DND-41 (cell line): ENCODE measurements around the gene ARSJ.

Experiments used
- ATAC-seq: fragments of 200-7000 bp; cut with Tn5 transposase; 3 replicates; pipeline ENCODE4 v1.9.1; 2021; ENCODE audit warnings: low read depth; ENCODE audit not compliant: insufficient read depth
- DNase-seq: peaks from one replicate; pipeline ENCODE4 v3.0.0-alpha.2; 2020
- H2AFZ ChIP-seq: 2 replicates; pipeline ENCODE4 v1.6.0; 2012; ENCODE audit warnings: low read depth, low read length
- H3K27ac ChIP-seq: 2 replicates; pipeline ENCODE4 v1.5.1; 2012; ENCODE audit warnings: low read length, inconsistent platforms
- H3K27me3 ChIP-seq: fragments of 200-600 bp; sonication (generic); 2 replicates; pipeline ENCODE4 v1.6.0; 2012; ENCODE audit warnings: low read length, mild to moderate bottlenecking, inconsistent platforms; ENCODE audit not compliant: insufficient read depth, poor library complexity
- H3K36me3 ChIP-seq: 2 replicates; pipeline ENCODE4 v1.5.1; 2012; ENCODE audit warnings: low read length, inconsistent platforms; ENCODE audit not compliant: insufficient read depth
- H3K4me1 ChIP-seq: 2 replicates; pipeline ENCODE4 v1.5.1; 2012; ENCODE audit warnings: mild to moderate bottlenecking, low read length; ENCODE audit not compliant: insufficient read depth
- H3K4me2 ChIP-seq: 2 replicates; pipeline ENCODE4 v1.6.0; 2012; ENCODE audit warnings: mild to moderate bottlenecking, moderate library complexity, low read length, inconsistent platforms; ENCODE audit not compliant: insufficient read depth
- H3K4me3 ChIP-seq, 2 experiments: fragments of 200-600 bp in 1 of 2; shearing (Covaris generic) in 1 of 2; 2 replicates each; pipeline ENCODE4 v1.5.1; 2012 to 2016; ENCODE audit warnings: inconsistent platforms in 2 of 2, low read length in 2 of 2, mild to moderate bottlenecking in 2 of 2, low read depth in 1 of 2, moderate library complexity in 1 of 2
- H3K79me2 ChIP-seq: 2 replicates; pipeline ENCODE4 v1.6.0; 2012; ENCODE audit warnings: low read length, inconsistent platforms; ENCODE audit not compliant: insufficient read depth
- H3K9ac ChIP-seq: 2 replicates; pipeline ENCODE4 v1.6.0; 2012; ENCODE audit warnings: low read depth, mild to moderate bottlenecking, inconsistent platforms, low read length, moderate library complexity
- H3K9me3 ChIP-seq: 2 replicates; pipeline ENCODE4 v1.5.1; 2012; ENCODE audit warnings: low read length, moderate library complexity, mild to moderate bottlenecking, inconsistent platforms; ENCODE audit not compliant: insufficient read depth, severe bottlenecking
- H4K20me1 ChIP-seq: 2 replicates; pipeline ENCODE4 v1.6.0; 2012; ENCODE audit warnings: low read length; ENCODE audit not compliant: insufficient read depth
- CTCF ChIP-seq: IDR thresholded peaks from 2 replicates; pipeline ENCODE4 v1.5.1; 2012; ENCODE audit warnings: borderline replicate concordance, low read length, moderate library complexity, mild to moderate bottlenecking; ENCODE audit not compliant: poor library complexity, severe bottlenecking; ENCODE audit errors: extremely low read depth
- EZH2 ChIP-seq: IDR thresholded peaks from 3 replicates; pipeline ENCODE4 v1.6.1; 2012; ENCODE audit warnings: borderline replicate concordance, low read depth, mild to moderate bottlenecking, moderate library complexity, low read length, inconsistent platforms; ENCODE audit not compliant: severe bottlenecking

Gene ARSJ

GRCh38 chr4:113990886-113991285, 11.4 kb upstream of the ARSJ start:
- Histone ChIP-seq H3K36me3 (no peaks in the 10 kb centered on the region), H3K4me1 (no peaks in the 10 kb centered on the region), H4K20me1 (no peaks in the 10 kb centered on the region), H3K9me3 (no peaks in the 10 kb centered on the region), H3K79me2 (no peaks in the 10 kb centered on the region), H3K27ac (no peak overlapping the region), H3K9ac (no peak overlapping the region), H2AFZ (no peak overlapping the region), H3K27me3 (no peaks in the 10 kb centered on the region), H3K4me2 (no peak overlapping the region), H3K4me3 (no peak overlapping the region)
- TF ChIP-seq CTCF (no peak), EZH2 (no peak)
- no peak for ATAC-seq
- DNase-seq: no peak

GRCh38 chr4:113987382-113987941, 8.0 kb upstream of the ARSJ start:
- Histone ChIP-seq H3K9ac (no peak overlapping the region), H3K79me2 (no peaks in the 10 kb centered on the region), H3K27me3 (no peaks in the 10 kb centered on the region), H3K27ac (no peak overlapping the region), H3K36me3 (no peaks in the 10 kb centered on the region), H3K4me2 (no peak overlapping the region), H3K4me3 (no peak overlapping the region), H3K9me3 (no peaks in the 10 kb centered on the region), H2AFZ (no peak overlapping the region), H3K4me1 (no peaks in the 10 kb centered on the region), H4K20me1 (no peaks in the 10 kb centered on the region)
- ATAC-seq (no peak), DNase-seq (no peak)
- TF ChIP-seq CTCF (no peak), EZH2 (no peak)

- no peak overlapping the region for H3K27ac ChIP-seq
- ATAC-seq (no peak), DNase-seq (no peak)
- no peaks in the 10 kb centered on the region for H3K36me3 ChIP-seq
- no peaks in the 10 kb centered on the region for H3K9me3 ChIP-seq
- H4K20me1 ChIP-seq: no peaks in the 10 kb centered on the region
- TF ChIP-seq EZH2: no peak
- no peak for TF ChIP-seq CTCF
- no peak overlapping the region for H3K9ac ChIP-seq
- no peak overlapping the region for H3K4me2 ChIP-seq
- H3K4me3 ChIP-seq: no peak overlapping the region
- H3K4me1 ChIP-seq: no peaks in the 10 kb centered on the region
- H3K27me3 ChIP-seq: no peaks in the 10 kb centered on the region
- no peak overlapping the region for H2AFZ ChIP-seq
- H3K79me2 ChIP-seq: no peaks in the 10 kb centered on the region
These were observed 2.7 kb upstream of the ARSJ start for GRCh38 chr4:113982181-113982580.

- Histone ChIP-seq H2AFZ (no peak overlapping the region), H3K79me2 (no peaks in the 10 kb centered on the region), H3K27me3 (no peaks in the 10 kb centered on the region), H3K36me3 (no peaks in the 10 kb centered on the region), H3K4me1 (no peaks in the 10 kb centered on the region), H3K9me3 (no peaks in the 10 kb centered on the region), H4K20me1 (no peaks in the 10 kb centered on the region), H3K27ac (no peak overlapping the region), H3K9ac (no peak overlapping the region), H3K4me2 (no peak overlapping the region), H3K4me3 (no peak overlapping the region)
- no peak for DNase-seq
- no peak for ATAC-seq
- no peak for TF ChIP-seq CTCF
- no peak for TF ChIP-seq EZH2
These were observed 2.1 kb upstream of the ARSJ start for GRCh38 chr4:113981591-113981990.
